GM12878 (cell line): ENCODE data around the gene MSL1. TPM values are rescaled to one million over a fixed set of nuclear protein-coding genes. Genes with fewer than 3 reads are reported as not detected.

Source experiments
- ATAC-seq: fragments of 200-7000 bp; cut with Tn5 transposase; 3 replicates; pipeline ENCODE4 v1.9.1; 2020; ENCODE audit warnings: mild to moderate bottlenecking, moderate library complexity
- BruUV-seq: library from RNA; stranded (reverse); fragments of 400-500 nt; replicated peaks from 2 replicates; lab custom pipeline; 2021; lab: Mats Ljungman, UMichigan
- CTCF ChIA-PET: fragments of 300-600 bp; sonication (Branson Sonifier 250); formaldehyde crosslinking; extraction: SDS; loops from one replicate; lab custom pipeline; 2021; ENCODE audit warnings: inconsistent platforms; lab: Yijun Ruan, JAX
- POLR2A ChIA-PET: fragments of 350-600 bp; formaldehyde crosslinking; extraction: SDS; loops from one replicate; lab custom pipeline; 2021; ENCODE audit warnings: inconsistent platforms; lab: Charles Lee
- RAD21 ChIA-PET: fragments of 300-600 bp; sonication (Branson Sonifier 250); formaldehyde crosslinking; loops from one replicate; lab custom pipeline; 2023; ENCODE audit warnings: antibody characterized with exemption; ENCODE audit not compliant: unreplicated experiment; lab: Charles Lee
- SMC1A ChIA-PET: fragments of 300-600 bp; sonication (Branson Sonifier 250); formaldehyde crosslinking; loops from one replicate; lab custom pipeline; 2023; ENCODE audit not compliant: unreplicated experiment, uncharacterized antibody; lab: Charles Lee
- DNase-seq: peaks from one replicate; pipeline ENCODE4 v3.0.0-alpha.2; 2011; ENCODE audit warnings: low read depth, low spot score
- FAIRE-seq: peaks from 3 replicates; lab custom pipeline; 2011; peaks lifted over from hg19 to GRCh38; lab: Jason Lieb, UNC
- H2AFZ ChIP-seq: 2 replicates; pipeline ENCODE4 v1.6.0; 2011; ENCODE audit warnings: low read depth, low read length, control low read depth; ENCODE audit not compliant: control insufficient read depth
- H3K27ac ChIP-seq: 2 replicates; pipeline ENCODE4 v1.5.1; 2011; ENCODE audit warnings: control low read depth; ENCODE audit not compliant: control insufficient read depth, insufficient read depth
- H3K27me3 ChIP-seq, 2 experiments: replicated peaks in 1 of 2; 2 replicates each; pipeline versions ENCODE4 v1.6.0 to v1.6.1; 2011; ENCODE audit warnings: low read length in 1 of 2; ENCODE audit not compliant: control insufficient read depth in 2 of 2, insufficient read depth in 2 of 2
- H3K36me3 ChIP-seq, 2 experiments: 2 replicates each; pipeline ENCODE4 v1.5.1; 2011; ENCODE audit warnings: low read length in 1 of 2; ENCODE audit not compliant: control insufficient read depth in 2 of 2, insufficient read depth in 2 of 2
- H3K4me1 ChIP-seq: 2 replicates; pipeline ENCODE4 v1.6.1; 2011; ENCODE audit warnings: mild to moderate bottlenecking, low read length, moderate library complexity, mixed read lengths; ENCODE audit not compliant: control insufficient read depth, insufficient read depth
- H3K4me2 ChIP-seq: 2 replicates; pipeline ENCODE4 v1.6.0; 2011; ENCODE audit warnings: control low read depth; ENCODE audit not compliant: control insufficient read depth, insufficient read depth
- H3K4me3 ChIP-seq: fragments of 200-600 bp; sonication (generic); 2 replicates; pipeline ENCODE4 v1.5.1; 2016
- H3K79me2 ChIP-seq: 2 replicates; pipeline ENCODE4 v1.6.0; 2011; ENCODE audit warnings: low read length; ENCODE audit not compliant: control insufficient read depth, insufficient read depth
- H3K9ac ChIP-seq: 2 replicates; pipeline ENCODE4 v1.8.0; 2011; ENCODE audit warnings: low read length, control low read depth, mixed read lengths; ENCODE audit not compliant: control insufficient read depth, insufficient read depth
- H3K9me3 ChIP-seq: replicated peaks from 3 replicates; pipeline ENCODE4 v1.5.1; 2011; ENCODE audit warnings: mild to moderate bottlenecking, low read length; ENCODE audit not compliant: control insufficient read depth, insufficient read depth
- H4K20me1 ChIP-seq: 2 replicates; pipeline ENCODE4 v1.6.0; 2011; ENCODE audit not compliant: control insufficient read depth, insufficient read depth
- CEBPB ChIP-seq, 2 experiments: fragments of 150-350 bp in 1 of 2; IDR thresholded peaks; 2 replicates each; pipeline ENCODE4 v1.6.1; 2012 to 2014; ENCODE audit warnings: low read depth in 2 of 2, low read length in 2 of 2, borderline replicate concordance in 1 of 2, inconsistent platforms in 1 of 2
- CREM ChIP-seq: IDR thresholded peaks from 2 replicates; pipeline ENCODE4 v1.6.1; 2014; ENCODE audit warnings: antibody characterized with exemption, low read depth
- E2F4 ChIP-seq: IDR thresholded peaks from 2 replicates; pipeline ENCODE4 v1.6.1; 2012; ENCODE audit warnings: low read depth, low read length, improper control_type of control experiment
- JUND ChIP-seq: IDR thresholded peaks from 2 replicates; pipeline ENCODE4 v1.6.1; 2012; ENCODE audit warnings: low read depth, mild to moderate bottlenecking, low read length, improper control_type of control experiment, moderate library complexity
- SMAD1 ChIP-seq: fragments of 450-650 bp; IDR thresholded peaks from 2 replicates; pipeline ENCODE4 v1.6.1; 2018; ENCODE audit warnings: mild to moderate bottlenecking, low read depth; ENCODE audit not compliant: partially characterized antibody
- SMAD5 ChIP-seq: IDR thresholded peaks from 2 replicates; pipeline ENCODE4 v1.6.1; 2016; ENCODE audit warnings: antibody characterized with exemption, low read depth
- YY1 ChIP-seq: IDR thresholded peaks from 2 replicates; pipeline ENCODE4 v1.6.1; 2011; ENCODE audit warnings: low read depth, mild to moderate bottlenecking, low read length
- WGBS: methylation state at CpG from one replicate; pipeline ENCODE4 v1.1.6; 2016; ENCODE audit warnings: low lambda C conversion rate; ENCODE audit not compliant: insufficient replicate concordance, insufficient coverage; ENCODE audit errors: missing lambda C conversion rate; 5-methylcytosine and 5-hydroxymethylcytosine counted together
- in situ Hi-C: fragments of 300-500 bp; cut with MboI; formaldehyde crosslinking; loops from 9 replicates; pipeline ENCODE4 v1.14.3; 2018; ENCODE audit warnings: mixed read lengths
- intact Hi-C: fragments of 100-400 bp; cut with micrococcal nuclease; formaldehyde crosslinking; loops from one replicate; pipeline ENCODE4 v1.14.2; 2022; ENCODE audit not compliant: unreplicated experiment
- polyA plus RNA-seq, 11 experiments: library from polyadenylated mRNA; depleted of rRNA in 4 of 11; unstranded in 6 of 11; stranded (reverse) in 5 of 11; fragments of >200 nt; fragmentation: Nextera tagmentation in 4 of 11; fragmentation: Illumina TruSeq in 1 of 11; extraction: Ambion mirVana in 4 of 11; extraction: Trizol in 1 of 11; gene quantifications; 1 replicate in 1 of 11; 2 replicates in 10 of 11; pipeline versions ENCODE4 v1.2.1 to v1.2.3, GENCODE V29; 2011 to 2016; ENCODE audit warnings: inconsistent platforms in 2 of 11, missing spikeins in 2 of 11, low read depth in 1 of 11
- total RNA-seq, 4 experiments: library from RNA; depleted of rRNA in 3 of 4; stranded (reverse); fragments of >200 nt in 3 of 4; fragmentation: Illumina TruSeq in 1 of 4; extraction: Trizol in 1 of 4; gene quantifications; 2 replicates each; pipeline versions ENCODE4 v1.2.1 to v1.2.3, GENCODE V29; 2013 to 2021

Gene MSL1
- total and polyA plus RNA-seq, 10 of the 15 experiments (the other 5 are each of a cell fraction or from before 2014, with no cell fraction given): 6.1 to 95.2 (median 51.8) TPM

GRCh38 chr17:40097087-40097486 lies 24.7 kb upstream of the MSL1 start:
- CTCF ChIA-PET: interaction anchor here (0.9 to 10.6 kb wide), 3 partner anchors 15 to 70 kb away, joined by 3 to 176 read pairs (median 42); no protein-coding TSS in a partner anchor
- FAIRE-seq: no peak
- peak overlapping the region; percentile 90 for H3K4me2 ChIP-seq
- no peak for DNase-seq
- peaks cover 0 to 6% of the 10 kb centered on the region in 2 experiments; a peak in 3 of 4 replicates for H3K36me3 ChIP-seq
- peaks cover 51% of the 10 kb centered on the region for H3K4me1 ChIP-seq
- TF ChIP-seq YY1: no peak
- no peak for TF ChIP-seq CEBPB (IDR thresholded peaks at IDR 0.05; ENCODE audit: borderline replicate concordance in 1 of 2, low read depth in 2 of 2, low read length in 2 of 2)
- TF ChIP-seq JUND: no peak
- TF ChIP-seq CREM: no peak
- no peak for TF ChIP-seq SMAD1
- no peak for TF ChIP-seq E2F4
- TF ChIP-seq SMAD5: no peak
- peak overlapping the region; percentile 83 for H3K27ac ChIP-seq
- in situ Hi-C loops: no loop called here
- no TSS peak for BruUV-seq
- intact Hi-C loops: no loop called here
- SMC1A ChIA-PET: interaction anchor here (1.4 to 10.4 kb wide), 2 partner anchors 15 to 194 kb away, joined by 4 to 132 read pairs; no protein-coding TSS in a partner anchor
- no peaks in the 10 kb centered on the region for H3K9me3 ChIP-seq
- no peak overlapping the region for H2AFZ ChIP-seq
- no peak overlapping the region for H3K9ac ChIP-seq
- 79% methylated on average over 10 of the region's 10 CpGs for WGBS
- ATAC-seq: no peak
- RAD21 ChIA-PET: interaction anchor here (2.6 to 7.7 kb wide), 2 partner anchors 15 to 22 kb away, joined by 10 to 155 read pairs; no protein-coding TSS in a partner anchor
- POLR2A ChIA-PET: interaction anchor here (0.9 to 3.8 kb wide), 3 partner anchors 15 to 43 kb away, joined by 3 to 50 read pairs (median 3); partner anchors contain the start of gene CASC3
- H3K4me3 ChIP-seq: peak overlapping the region; percentile 61
- peaks cover 11% of the 10 kb centered on the region for H3K79me2 ChIP-seq
- no peaks in the 10 kb centered on the region for H3K27me3 ChIP-seq
- H4K20me1 ChIP-seq: no peaks in the 10 kb centered on the region
